ENCODE data around the gene ADAM12. TPM values are rescaled to one million over a fixed set of nuclear protein-coding genes. Genes with fewer than 3 reads are reported as not detected.
"Not testable (repeated sequence)": the region's sequence is repeated elsewhere in the genome, so short reads cannot be mapped to it uniquely, and the experiment has no call there.

The ADAM12 gene
- total and polyA plus RNA-seq, 7 donors = under 0.01 to 0.82 (median 0.46) TPM; not detected in 1

DNA sequence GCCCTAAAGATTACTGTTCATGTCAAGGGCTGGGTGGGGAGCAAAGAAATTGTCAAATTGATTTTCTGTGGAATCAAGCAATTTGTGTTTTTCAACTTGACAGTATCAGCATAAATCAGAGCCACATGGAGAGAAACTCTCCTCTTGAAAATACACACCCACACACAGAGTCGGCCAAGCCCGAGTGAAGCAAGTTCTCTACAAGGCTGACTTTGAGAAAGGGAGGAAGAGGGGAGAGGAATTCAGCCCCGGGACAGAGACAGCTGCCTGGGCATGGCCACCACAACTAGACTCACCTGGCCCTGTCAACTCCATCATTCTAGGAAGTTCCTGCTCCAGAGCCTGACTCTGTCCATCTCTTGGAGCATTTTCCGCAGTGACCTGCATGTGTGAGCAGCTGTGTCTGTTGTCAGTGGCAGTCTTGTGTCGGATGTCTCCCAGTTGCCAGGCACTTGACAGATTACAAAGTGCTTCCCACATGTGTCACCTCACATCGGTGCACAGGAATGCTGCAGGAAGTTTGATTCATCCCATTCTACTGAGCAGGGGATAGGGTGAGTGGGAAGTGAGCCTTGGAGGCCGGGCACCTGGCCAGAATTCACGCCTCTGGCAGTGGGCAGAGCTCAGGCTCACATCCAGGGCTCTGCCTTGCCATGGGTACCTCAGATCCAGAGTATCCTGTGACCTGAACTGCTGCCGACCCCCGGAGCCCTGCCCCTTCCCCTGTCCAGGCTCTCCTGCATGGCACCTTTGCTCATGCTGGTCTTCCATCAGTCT, 37.9 kb downstream of the ADAM12 start:
- DNase-seq = no peak
- intact Hi-C loops (cut with DNase I) = no loop called here
- 56 to 65% methylated on average over 10 of the region's 10 CpGs for WGBS, 2 donors

DNA sequence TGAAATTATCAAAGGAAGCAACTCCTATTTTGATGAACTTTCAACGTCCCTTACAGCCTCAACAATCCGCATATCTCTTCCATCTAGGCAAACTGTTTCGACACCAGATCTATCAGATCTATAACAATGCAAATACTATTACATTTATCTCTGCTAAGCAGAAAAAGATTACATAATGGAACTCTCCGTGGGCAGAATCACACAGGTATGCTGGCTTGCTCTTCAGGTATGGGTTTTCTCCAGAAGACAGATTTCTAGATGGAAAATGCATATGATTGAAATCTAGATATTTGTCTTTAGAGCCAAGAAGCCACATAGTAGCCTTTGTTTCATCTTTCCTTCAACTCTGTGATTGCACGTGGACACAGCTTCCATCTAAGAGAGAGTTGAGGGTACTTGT, 38.6 kb downstream of the ADAM12 start:
- no peak overlapping the region for H3K27ac ChIP-seq
- H3K4me1 ChIP-seq = no peaks in the 10 kb centered on the region
- no peaks in the 10 kb centered on the region for H3K36me3 ChIP-seq
- no peaks in the 10 kb centered on the region for H3K27me3 ChIP-seq
- no peaks in the 10 kb centered on the region for H3K9me3 ChIP-seq
- no peak for DNase-seq
- WGBS, 2 donors = 68 to 74% methylated on average over 5 of the region's 5 CpGs
- TF ChIP-seq EP300 (IDR thresholded peaks at IDR 0.05) = no peak
- no peak for TF ChIP-seq POLR2A (IDR thresholded peaks at IDR 0.05)
- TF ChIP-seq, protein P1, sequence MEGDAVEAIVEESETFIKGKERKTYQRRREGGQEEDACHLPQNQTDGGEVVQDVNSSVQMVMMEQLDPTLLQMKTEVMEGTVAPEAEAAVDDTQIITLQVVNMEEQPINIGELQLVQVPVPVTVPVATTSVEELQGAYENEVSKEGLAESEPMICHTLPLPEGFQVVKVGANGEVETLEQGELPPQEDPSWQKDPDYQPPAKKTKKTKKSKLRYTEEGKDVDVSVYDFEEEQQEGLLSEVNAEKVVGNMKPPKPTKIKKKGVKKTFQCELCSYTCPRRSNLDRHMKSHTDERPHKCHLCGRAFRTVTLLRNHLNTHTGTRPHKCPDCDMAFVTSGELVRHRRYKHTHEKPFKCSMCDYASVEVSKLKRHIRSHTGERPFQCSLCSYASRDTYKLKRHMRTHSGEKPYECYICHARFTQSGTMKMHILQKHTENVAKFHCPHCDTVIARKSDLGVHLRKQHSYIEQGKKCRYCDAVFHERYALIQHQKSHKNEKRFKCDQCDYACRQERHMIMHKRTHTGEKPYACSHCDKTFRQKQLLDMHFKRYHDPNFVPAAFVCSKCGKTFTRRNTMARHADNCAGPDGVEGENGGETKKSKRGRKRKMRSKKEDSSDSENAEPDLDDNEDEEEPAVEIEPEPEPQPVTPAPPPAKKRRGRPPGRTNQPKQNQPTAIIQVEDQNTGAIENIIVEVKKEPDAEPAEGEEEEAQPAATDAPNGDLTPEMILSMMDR (IDR thresholded peaks at IDR 0.05) = no peak
- TF ChIP-seq POLR2AphosphoS5 (IDR thresholded peaks at IDR 0.05) = no peak
- intact Hi-C loops (cut with DNase I) = no loop called here
- H3K4me3 ChIP-seq = no peak overlapping the region

More for the DNA sequence above, 37.9 kb downstream of the ADAM12 start:
- Histone ChIP-seq H3K9me3 (no peaks in the 10 kb centered on the region), H3K4me3 (no peak overlapping the region), H3K4me1 (no peaks in the 10 kb centered on the region), H3K27ac (no peak overlapping the region), H3K27me3 (no peaks in the 10 kb centered on the region), H3K36me3 (no peaks in the 10 kb centered on the region)
- TF ChIP-seq, protein P1 (IDR thresholded peaks at IDR 0.05) = no peak
- TF ChIP-seq EP300 (IDR thresholded peaks at IDR 0.05) (no peak), POLR2A (IDR thresholded peaks at IDR 0.05) (no peak), POLR2AphosphoS5 (IDR thresholded peaks at IDR 0.05) (no peak)

DNA sequence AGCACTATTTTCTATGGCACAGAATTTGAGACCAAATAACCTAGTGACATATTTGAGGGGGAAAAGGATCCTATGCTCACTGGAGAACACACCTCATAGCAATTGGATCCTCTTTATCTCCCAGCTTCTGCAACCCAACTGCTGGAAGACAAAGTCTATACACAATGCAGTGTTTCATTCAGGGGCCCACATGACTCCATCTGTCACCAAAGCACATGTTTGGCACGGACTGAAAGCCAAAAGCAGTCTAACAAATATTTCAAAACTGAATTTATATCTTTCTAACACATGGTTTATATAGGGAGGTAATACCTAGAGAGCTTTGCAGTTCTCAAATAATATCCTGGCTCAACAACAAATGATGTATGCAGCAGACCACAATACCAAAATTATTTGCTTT, 39.2 kb downstream of the ADAM12 start:
- DNase-seq = no peak
- H3K4me1 ChIP-seq = no peaks in the 10 kb centered on the region
- TF ChIP-seq EP300 (IDR thresholded peaks at IDR 0.05) (no peak), POLR2AphosphoS5 (IDR thresholded peaks at IDR 0.05) (no peak)
- TF ChIP-seq, protein P1 (IDR thresholded peaks at IDR 0.05) = no peak
- H3K9me3 ChIP-seq = peaks cover 0 to 4% (median 0%) of the 10 kb centered on the region in 4 donors
- H3K4me3 ChIP-seq = no peak overlapping the region
- H3K36me3 ChIP-seq = no peaks in the 10 kb centered on the region
- WGBS, 2 donors = 38 to 58% methylated on average over 1 of the region's 1 CpG
- H3K27ac ChIP-seq = no peak overlapping the region
- intact Hi-C loops (cut with DNase I) = no loop called here
- no peaks in the 10 kb centered on the region for H3K27me3 ChIP-seq

DNA sequence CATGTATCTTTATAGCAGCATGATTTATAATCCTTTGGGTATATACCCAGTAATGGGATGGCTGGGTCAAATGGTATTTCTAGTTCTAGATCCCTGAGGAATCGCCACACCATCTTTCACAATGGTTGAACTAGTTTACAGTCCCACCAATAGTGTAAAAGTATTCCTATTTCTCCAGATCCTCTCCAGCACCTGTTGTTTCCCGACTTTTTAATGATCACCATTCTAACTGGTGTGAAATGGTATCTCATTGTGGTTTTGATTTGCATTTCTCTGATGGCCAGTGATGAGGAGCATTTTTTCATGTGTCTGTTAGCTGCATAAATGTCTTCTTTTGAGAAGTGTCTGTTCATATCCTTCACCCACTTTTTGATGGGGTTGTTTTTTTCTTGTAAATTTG, 44.8 kb downstream of the ADAM12 start:
- DNase-seq; H3K4me3 ChIP-seq; H3K27ac ChIP-seq; H3K9me3 ChIP-seq; H3K36me3 ChIP-seq; H3K27me3 ChIP-seq; H3K4me1 ChIP-seq; intact Hi-C loops (cut with DNase I): not testable (repeated sequence)
- WGBS, 2 donors = 87 to 90% methylated on average over 2 of the region's 2 CpGs

DNA sequence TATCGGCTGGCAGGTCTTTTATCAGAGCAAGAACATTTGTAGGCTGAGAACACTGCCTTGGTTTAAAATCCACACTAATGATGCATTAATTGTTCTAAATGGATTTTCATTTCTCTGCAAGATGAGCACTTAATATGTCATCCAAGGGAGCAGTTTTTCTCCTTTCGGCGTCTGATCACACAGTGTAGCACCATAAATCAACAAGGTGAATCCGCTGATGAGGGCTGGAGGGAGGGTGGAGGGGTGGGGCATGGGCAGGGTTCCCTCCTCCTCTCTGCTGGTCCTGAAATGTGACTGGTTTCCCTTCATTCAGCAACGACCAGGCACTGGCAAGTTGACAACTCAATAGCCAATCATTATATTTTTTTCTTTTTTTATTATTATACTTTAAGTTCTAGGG, 45.6 kb downstream of the ADAM12 start:
- Histone ChIP-seq H3K36me3 (no peaks in the 10 kb centered on the region), H3K4me1 (no peaks in the 10 kb centered on the region), H3K27ac (no peak overlapping the region), H3K9me3 (peaks cover 0 to 4% (median 0%) of the 10 kb centered on the region in 4 donors), H3K27me3 (no peaks in the 10 kb centered on the region), H3K4me3 (no peak overlapping the region)
- WGBS, 2 donors = 59 to 75% methylated on average over 5 of the region's 5 CpGs
- intact Hi-C loops (cut with DNase I) = no loop called here
- no peak for DNase-seq
- TF ChIP-seq, protein P1 (IDR thresholded peaks at IDR 0.05) = no peak
- TF ChIP-seq POLR2AphosphoS5 (IDR thresholded peaks at IDR 0.05) (no peak), POLR2A (IDR thresholded peaks at IDR 0.05) (no peak), EP300 (IDR thresholded peaks at IDR 0.05) (no peak)

Data from sigmoid colon (tissue), 7 donors.